ENCODE results near the gene FGG.

Gene FGG

DNA sequence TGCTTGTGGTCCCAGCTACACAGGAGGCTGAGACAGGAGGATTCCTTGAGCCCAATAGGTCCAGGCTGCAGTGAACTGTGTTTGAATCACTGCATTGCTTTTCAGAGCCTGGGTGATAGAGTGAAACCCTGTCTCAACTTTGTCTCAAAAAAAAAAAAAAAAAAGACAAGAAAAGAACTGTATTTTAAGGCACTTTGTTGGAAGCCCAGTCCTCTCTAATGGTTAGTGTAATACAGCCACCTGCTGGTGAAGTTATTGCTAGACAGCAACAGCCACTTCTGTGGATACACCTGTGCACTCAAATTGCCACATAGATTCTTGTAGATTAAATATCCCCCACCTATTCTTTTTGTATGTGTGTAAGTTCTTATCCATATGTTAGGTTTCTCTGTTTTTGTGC lies 10.1 kb upstream of the FGG start:
- peak; percentile 75 for TF ChIP-seq CTCF (conservative IDR thresholded peaks at IDR 0.05; ENCODE audit: low read depth, low read length)
- no peak overlapping the region for H3K4me3 ChIP-seq (ENCODE audit: low read depth, low read length)
- DNase-seq (ENCODE audit: low read depth): peak; percentile 83

GRCh38 chr4:154620111-154620510 lies 7.7 kb upstream of the FGG start:
- no peak for TF ChIP-seq CTCF (conservative IDR thresholded peaks at IDR 0.05; ENCODE audit: low read depth, low read length)
- DNase-seq (ENCODE audit: low read depth): no peak
- H3K4me3 ChIP-seq (ENCODE audit: low read depth, low read length): no peak overlapping the region

GRCh38 chr4:154618708-154619315 lies 6.4 kb upstream of the FGG start:
- DNase-seq (ENCODE audit: low read depth): peak; percentile 76
- TF ChIP-seq CTCF (conservative IDR thresholded peaks at IDR 0.05; ENCODE audit: low read depth, low read length): peak; percentile 90
- H3K4me3 ChIP-seq (ENCODE audit: low read depth, low read length): no peak overlapping the region

DNA sequence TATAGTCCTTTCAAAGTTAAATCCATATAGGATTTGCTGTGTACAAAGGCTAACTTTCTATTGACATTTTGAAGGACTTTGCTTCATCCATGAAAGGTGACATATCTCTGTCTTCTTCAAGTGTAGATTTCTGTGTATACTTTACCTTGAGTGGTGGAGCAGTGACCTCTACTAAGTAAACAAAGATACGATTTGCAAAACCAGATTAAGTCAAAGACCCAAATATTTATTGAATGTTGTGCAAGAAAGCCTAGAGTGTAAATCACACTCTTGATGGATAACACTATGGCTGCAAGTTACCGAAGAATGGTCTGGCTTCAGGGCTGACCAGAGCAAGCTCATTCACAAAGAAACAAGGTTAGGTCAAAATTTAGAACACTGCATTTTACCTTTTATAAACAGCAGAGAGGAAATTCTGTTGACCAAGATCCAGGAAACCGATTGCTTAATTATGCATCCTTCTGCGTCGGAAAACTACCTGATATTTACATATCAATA lies 5.4 kb upstream of the FGG start:
- no peak for TF ChIP-seq CTCF (conservative IDR thresholded peaks at IDR 0.05; ENCODE audit: low read depth, low read length)
- no peak for DNase-seq (ENCODE audit: low read depth)
- no peak overlapping the region for H3K4me3 ChIP-seq (ENCODE audit: low read depth, low read length)

- no peak overlapping the region for H3K4me3 ChIP-seq (ENCODE audit: low read depth, low read length)
- peak; percentile 17 for DNase-seq (ENCODE audit: low read depth)
- no peak for TF ChIP-seq CTCF (conservative IDR thresholded peaks at IDR 0.05; ENCODE audit: low read depth, low read length)
These were observed 4.3 kb upstream of the FGG start for GRCh38 chr4:154616731-154617130.

DNA sequence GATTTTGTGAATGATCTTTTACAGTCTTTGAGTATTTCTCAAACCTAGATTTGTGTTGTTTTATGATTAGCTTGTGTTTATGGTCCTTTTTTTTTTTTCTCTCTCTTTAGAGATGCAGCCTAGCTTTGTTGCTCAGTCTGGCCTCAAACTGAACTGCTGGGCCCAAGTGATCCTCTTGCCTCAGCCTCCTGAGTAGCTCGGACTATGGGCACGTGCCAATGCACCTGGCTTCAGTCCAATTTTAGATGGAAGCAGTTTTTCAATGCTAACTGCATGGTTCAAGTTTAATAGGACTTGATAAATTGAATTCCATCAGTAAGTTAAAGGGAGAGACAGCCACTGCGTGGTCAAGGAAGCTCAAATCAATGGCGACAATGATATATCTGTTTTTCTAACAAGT lies 3.8 kb upstream of the FGG start:
- no peak for DNase-seq (ENCODE audit: low read depth)
- no peak for TF ChIP-seq CTCF (conservative IDR thresholded peaks at IDR 0.05; ENCODE audit: low read depth, low read length)
- no peak overlapping the region for H3K4me3 ChIP-seq (ENCODE audit: low read depth, low read length)

- no peak for DNase-seq (ENCODE audit: low read depth)
- no peak overlapping the region for H3K4me3 ChIP-seq (ENCODE audit: low read depth, low read length)
- TF ChIP-seq CTCF (conservative IDR thresholded peaks at IDR 0.05; ENCODE audit: low read depth, low read length): no peak
These were observed 2.8 kb upstream of the FGG start for GRCh38 chr4:154615211-154615610.

All from choroid plexus epithelial cell (primary cell).